ENCODE results near the gene POM121.
"Not testable (repeated sequence)": the region's sequence is repeated elsewhere in the genome, so short reads cannot be mapped to it uniquely, and the experiment has no call there.

Gene POM121

GRCh38 chr7:72997447-72997846, 72.6 kb downstream of the POM121 start:
- DNase-seq (ENCODE audit: low read depth, low spot score), result not testable (repeated sequence)

- DNase-seq (ENCODE audit: low read depth, low spot score), result not testable (repeated sequence)
Measured at GRCh38 chr7:72997887-72998468, 73.1 kb downstream of the POM121 start.

All from ELF-1 (cell line).